HL-60 (cell line): ENCODE results near the gene SLC37A3.

ENCODE experiments used
- DNase-seq, 2 experiments: peaks; one replicate each; pipeline ENCODE4 v3.0.0-alpha.2; 2010 to 2020; ENCODE audit warnings: low read depth in 1 of 2, low spot score in 1 of 2
- H3K27ac ChIP-seq: fragments of 250-450 bp; sonication (Bioruptor Pico); replicated peaks from 2 replicates; pipeline ENCODE4 v1.5.1; 2020; ENCODE audit warnings: mild to moderate bottlenecking, moderate library complexity
- H3K27me3 ChIP-seq: fragments of 250-450 bp; sonication (Bioruptor Pico); 2 replicates; pipeline ENCODE4 v1.5.1; 2021; ENCODE audit warnings: mild to moderate bottlenecking, moderate library complexity; ENCODE audit not compliant: insufficient read depth, poor library complexity, severe bottlenecking
- H3K4me3 ChIP-seq: replicated peaks from 2 replicates; pipeline ENCODE4 v1.5.1; 2011; ENCODE audit warnings: mild to moderate bottlenecking, control low read depth, low read length; ENCODE audit not compliant: insufficient read depth
- GABPA ChIP-seq: IDR thresholded peaks from 2 replicates; pipeline ENCODE4 v1.6.1; 2012; ENCODE audit warnings: low read depth
- POLR2AphosphoS5 ChIP-seq: IDR thresholded peaks from 2 replicates; pipeline ENCODE4 v1.6.1; 2012; ENCODE audit warnings: low read depth
- SPI1 ChIP-seq: IDR thresholded peaks from 2 replicates; pipeline ENCODE4 v1.6.1; 2012; ENCODE audit warnings: low read depth, mild to moderate bottlenecking, borderline replicate concordance
- long read RNA-seq: library from polyadenylated mRNA; unstranded; transcript quantifications from one replicate; pipeline ENCODE4 v2.0.0, GENCODE V29; 2020
- TF ChIP-seq, protein P1 (sequence below): IDR thresholded peaks from one replicate; pipeline ENCODE4 v1.5.1; 2011; ENCODE audit warnings: low read length, control low read depth, inconsistent platforms; ENCODE audit not compliant: insufficient read depth
- TF ChIP-seq, protein P2 (sequence below): IDR thresholded peaks from 2 replicates; pipeline ENCODE4 v1.6.1; 2012; ENCODE audit warnings: low read depth; ENCODE audit not compliant: insufficient replicate concordance

SLC37A3 gene, protein sequence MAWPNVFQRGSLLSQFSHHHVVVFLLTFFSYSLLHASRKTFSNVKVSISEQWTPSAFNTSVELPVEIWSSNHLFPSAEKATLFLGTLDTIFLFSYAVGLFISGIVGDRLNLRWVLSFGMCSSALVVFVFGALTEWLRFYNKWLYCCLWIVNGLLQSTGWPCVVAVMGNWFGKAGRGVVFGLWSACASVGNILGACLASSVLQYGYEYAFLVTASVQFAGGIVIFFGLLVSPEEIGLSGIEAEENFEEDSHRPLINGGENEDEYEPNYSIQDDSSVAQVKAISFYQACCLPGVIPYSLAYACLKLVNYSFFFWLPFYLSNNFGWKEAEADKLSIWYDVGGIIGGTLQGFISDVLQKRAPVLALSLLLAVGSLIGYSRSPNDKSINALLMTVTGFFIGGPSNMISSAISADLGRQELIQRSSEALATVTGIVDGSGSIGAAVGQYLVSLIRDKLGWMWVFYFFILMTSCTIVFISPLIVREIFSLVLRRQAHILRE
- long read RNA-seq, result 0 reads

DNA sequence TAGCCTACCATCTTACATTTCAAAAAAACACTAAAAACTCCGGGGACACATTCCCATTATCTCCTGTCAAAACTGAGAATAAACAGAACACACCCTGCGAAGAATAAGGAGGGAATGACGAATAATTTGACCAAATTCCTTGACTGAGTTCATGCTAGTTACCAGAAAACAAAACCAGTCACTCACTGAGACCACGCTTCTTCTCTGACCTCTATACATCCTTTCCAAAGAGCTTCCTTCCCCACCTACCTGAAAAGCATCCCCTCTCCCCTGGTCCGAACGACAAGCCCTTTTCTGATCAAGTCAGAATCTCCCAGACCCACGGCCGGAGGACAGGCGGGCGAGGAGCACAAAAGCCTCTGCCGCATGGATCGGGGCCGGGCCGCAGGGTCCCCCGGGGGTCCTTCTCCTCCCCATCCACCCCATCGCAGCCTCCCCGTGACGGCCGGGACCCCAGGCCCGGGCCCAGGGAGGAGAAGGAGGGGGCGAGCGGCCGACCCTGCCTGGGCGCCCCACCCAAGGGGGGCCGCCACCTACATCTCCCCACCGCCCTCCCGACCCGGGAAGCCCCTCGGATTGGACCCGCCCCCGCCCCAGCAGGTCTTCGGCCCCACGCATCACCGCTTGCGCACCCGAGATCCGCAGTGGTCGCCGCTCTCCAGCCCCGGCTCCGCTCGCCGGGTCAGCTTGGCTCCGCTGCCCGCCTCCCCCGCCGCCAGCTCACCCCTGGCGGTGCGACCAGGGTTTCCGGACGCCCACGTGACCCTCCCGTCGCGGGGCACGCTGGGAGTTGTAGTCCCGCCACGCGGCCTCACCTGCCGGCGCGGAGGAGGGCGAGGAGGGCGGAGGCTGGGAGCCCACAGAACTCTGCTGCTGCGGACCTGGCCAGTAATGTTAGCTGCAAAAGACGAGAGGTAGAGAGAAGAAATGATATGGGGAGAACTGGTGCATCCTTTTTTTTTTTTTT, at the start of gene SLC37A3:
SLC37A3 (minus strand) TSS at position 747 of the 967 bp plus-strand sequence. CDS start 16,004 bp downstream, outside the sequence.
- H3K27me3 ChIP-seq, result peaks cover 51% of the 10 kb centered on the region
- H3K27ac ChIP-seq, result no peak within 1 kb of the TSS
- peak within 1 kb of the TSS; percentile 27 for H3K4me3 ChIP-seq
- TF ChIP-seq SPI1 (no peak), GABPA (no peak), POLR2AphosphoS5 (no peak)
- TF ChIP-seq, protein P1, sequence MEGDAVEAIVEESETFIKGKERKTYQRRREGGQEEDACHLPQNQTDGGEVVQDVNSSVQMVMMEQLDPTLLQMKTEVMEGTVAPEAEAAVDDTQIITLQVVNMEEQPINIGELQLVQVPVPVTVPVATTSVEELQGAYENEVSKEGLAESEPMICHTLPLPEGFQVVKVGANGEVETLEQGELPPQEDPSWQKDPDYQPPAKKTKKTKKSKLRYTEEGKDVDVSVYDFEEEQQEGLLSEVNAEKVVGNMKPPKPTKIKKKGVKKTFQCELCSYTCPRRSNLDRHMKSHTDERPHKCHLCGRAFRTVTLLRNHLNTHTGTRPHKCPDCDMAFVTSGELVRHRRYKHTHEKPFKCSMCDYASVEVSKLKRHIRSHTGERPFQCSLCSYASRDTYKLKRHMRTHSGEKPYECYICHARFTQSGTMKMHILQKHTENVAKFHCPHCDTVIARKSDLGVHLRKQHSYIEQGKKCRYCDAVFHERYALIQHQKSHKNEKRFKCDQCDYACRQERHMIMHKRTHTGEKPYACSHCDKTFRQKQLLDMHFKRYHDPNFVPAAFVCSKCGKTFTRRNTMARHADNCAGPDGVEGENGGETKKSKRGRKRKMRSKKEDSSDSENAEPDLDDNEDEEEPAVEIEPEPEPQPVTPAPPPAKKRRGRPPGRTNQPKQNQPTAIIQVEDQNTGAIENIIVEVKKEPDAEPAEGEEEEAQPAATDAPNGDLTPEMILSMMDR, result no peak
- TF ChIP-seq, protein P2, sequence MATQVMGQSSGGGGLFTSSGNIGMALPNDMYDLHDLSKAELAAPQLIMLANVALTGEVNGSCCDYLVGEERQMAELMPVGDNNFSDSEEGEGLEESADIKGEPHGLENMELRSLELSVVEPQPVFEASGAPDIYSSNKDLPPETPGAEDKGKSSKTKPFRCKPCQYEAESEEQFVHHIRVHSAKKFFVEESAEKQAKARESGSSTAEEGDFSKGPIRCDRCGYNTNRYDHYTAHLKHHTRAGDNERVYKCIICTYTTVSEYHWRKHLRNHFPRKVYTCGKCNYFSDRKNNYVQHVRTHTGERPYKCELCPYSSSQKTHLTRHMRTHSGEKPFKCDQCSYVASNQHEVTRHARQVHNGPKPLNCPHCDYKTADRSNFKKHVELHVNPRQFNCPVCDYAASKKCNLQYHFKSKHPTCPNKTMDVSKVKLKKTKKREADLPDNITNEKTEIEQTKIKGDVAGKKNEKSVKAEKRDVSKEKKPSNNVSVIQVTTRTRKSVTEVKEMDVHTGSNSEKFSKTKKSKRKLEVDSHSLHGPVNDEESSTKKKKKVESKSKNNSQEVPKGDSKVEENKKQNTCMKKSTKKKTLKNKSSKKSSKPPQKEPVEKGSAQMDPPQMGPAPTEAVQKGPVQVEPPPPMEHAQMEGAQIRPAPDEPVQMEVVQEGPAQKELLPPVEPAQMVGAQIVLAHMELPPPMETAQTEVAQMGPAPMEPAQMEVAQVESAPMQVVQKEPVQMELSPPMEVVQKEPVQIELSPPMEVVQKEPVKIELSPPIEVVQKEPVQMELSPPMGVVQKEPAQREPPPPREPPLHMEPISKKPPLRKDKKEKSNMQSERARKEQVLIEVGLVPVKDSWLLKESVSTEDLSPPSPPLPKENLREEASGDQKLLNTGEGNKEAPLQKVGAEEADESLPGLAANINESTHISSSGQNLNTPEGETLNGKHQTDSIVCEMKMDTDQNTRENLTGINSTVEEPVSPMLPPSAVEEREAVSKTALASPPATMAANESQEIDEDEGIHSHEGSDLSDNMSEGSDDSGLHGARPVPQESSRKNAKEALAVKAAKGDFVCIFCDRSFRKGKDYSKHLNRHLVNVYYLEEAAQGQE, result no peak
- peak in 1 of 2 experiments; percentile 15 for DNase-seq

DNA sequence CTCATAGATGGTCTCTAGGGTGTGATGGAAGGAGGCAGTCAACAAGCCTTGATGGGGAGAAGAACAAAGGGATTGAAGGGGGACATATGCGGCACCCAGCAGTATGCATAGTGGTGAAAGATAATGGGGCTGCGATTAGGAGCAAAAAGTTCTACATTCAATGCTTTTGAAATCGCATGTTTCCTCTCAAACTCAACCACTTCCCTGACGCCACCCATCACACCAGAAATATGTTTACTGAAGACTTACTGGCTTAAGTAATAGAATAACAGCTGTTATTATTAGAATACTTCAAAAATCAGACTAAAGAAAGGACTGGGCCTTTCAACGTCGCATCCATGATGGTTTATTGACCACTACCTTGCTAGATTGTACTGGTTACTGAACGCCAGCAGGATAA, 49.5 kb upstream of the SLC37A3 start:
- DNase-seq, result peak in 1 of 2 experiments; percentile 4
- TF ChIP-seq, protein P2, result no peak
- TF ChIP-seq SPI1, result 0 out of 2 replicates have a peak, but pooled peaks have one; percentile 0
- no peaks in the 10 kb centered on the region for H3K27me3 ChIP-seq
- no peak overlapping the region for H3K4me3 ChIP-seq
- H3K27ac ChIP-seq, result no peak overlapping the region

DNA sequence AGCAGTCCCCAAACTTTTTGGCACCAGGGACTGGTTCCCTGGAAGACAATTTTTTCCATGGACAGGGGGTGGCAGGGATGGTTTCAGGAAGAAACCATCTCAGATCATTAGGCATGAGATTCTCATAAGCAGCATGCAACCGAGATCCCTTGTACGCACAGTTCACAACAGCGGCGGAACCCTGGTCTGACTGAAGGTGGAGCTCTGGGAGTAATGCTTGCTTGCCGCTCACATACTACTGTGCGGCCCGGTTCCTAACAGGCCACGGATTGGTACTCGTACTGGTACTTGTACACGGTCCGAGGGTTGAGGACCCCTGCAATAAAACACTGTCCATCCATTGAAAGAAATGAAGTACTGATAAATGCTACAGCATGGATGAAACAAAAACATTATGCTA, 48.1 kb upstream of the SLC37A3 start:
- no peak overlapping the region for H3K27ac ChIP-seq
- TF ChIP-seq POLR2AphosphoS5, result no peak
- no peak for TF ChIP-seq SPI1
- no peak for TF ChIP-seq GABPA
- TF ChIP-seq, protein P1, result no peak
- TF ChIP-seq, protein P2, result no peak

More for the DNA sequence above, 48.1 kb upstream of the SLC37A3 start:
- H3K27me3 ChIP-seq, result no peaks in the 10 kb centered on the region
- H3K4me3 ChIP-seq, result no peak overlapping the region
- no peak for DNase-seq
